ENCODE results near the gene TAS2R9. TPM values are rescaled to one million over a fixed set of nuclear protein-coding genes. Genes with fewer than 3 reads are reported as not detected.

TAS2R9 gene
- total and polyA plus RNA-seq, 9 donors = 0.22 TPM; not detected in 8

- H3K9me3 ChIP-seq = no peaks in the 10 kb centered on the region
- TF ChIP-seq EP300 (IDR thresholded peaks at IDR 0.05) (no peak), POLR2A (IDR thresholded peaks at IDR 0.05) (no peak)
- TF ChIP-seq, protein P1, sequence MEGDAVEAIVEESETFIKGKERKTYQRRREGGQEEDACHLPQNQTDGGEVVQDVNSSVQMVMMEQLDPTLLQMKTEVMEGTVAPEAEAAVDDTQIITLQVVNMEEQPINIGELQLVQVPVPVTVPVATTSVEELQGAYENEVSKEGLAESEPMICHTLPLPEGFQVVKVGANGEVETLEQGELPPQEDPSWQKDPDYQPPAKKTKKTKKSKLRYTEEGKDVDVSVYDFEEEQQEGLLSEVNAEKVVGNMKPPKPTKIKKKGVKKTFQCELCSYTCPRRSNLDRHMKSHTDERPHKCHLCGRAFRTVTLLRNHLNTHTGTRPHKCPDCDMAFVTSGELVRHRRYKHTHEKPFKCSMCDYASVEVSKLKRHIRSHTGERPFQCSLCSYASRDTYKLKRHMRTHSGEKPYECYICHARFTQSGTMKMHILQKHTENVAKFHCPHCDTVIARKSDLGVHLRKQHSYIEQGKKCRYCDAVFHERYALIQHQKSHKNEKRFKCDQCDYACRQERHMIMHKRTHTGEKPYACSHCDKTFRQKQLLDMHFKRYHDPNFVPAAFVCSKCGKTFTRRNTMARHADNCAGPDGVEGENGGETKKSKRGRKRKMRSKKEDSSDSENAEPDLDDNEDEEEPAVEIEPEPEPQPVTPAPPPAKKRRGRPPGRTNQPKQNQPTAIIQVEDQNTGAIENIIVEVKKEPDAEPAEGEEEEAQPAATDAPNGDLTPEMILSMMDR (IDR thresholded peaks at IDR 0.05) = no peak
- H3K27me3 ChIP-seq = no peaks in the 10 kb centered on the region
- intact Hi-C loops (cut with DNase I) = no loop called here
- WGBS, 3 donors = 95 to 97% (median 95%) methylated on average over 4 of the region's 4 CpGs
- H3K4me1 ChIP-seq (ENCODE audit: insufficient read depth) = no peaks in the 10 kb centered on the region
- no peak within 1 kb of the TSS for H3K4me3 ChIP-seq
- no peak for DNase-seq
- H3K27ac ChIP-seq = no peak within 1 kb of the TSS
- H3K36me3 ChIP-seq = no peaks in the 10 kb centered on the region
Measured at GRCh38 chr12:10849425-10849878, 39.5 kb upstream of the TAS2R9 start, which contains the start of gene PRR4. TSS of gene PRR4 (minus strand) at chr12:10849475. CDS start at chr12:10849437, 38 bp downstream.

GRCh38 chr12:10847744-10848143 lies 37.8 kb upstream of the TAS2R9 start:
- H3K27ac ChIP-seq = no peak overlapping the region
- no peaks in the 10 kb centered on the region for H3K4me1 ChIP-seq (ENCODE audit: insufficient read depth)
- H3K36me3 ChIP-seq = no peaks in the 10 kb centered on the region
- no peak overlapping the region for H3K4me3 ChIP-seq
- H3K9me3 ChIP-seq = no peaks in the 10 kb centered on the region
- TF ChIP-seq EP300 (IDR thresholded peaks at IDR 0.05) (no peak), POLR2A (IDR thresholded peaks at IDR 0.05) (no peak)
- TF ChIP-seq, protein P1 (IDR thresholded peaks at IDR 0.05) = no peak
- intact Hi-C loops (cut with DNase I) = no loop called here
- WGBS, 3 donors = 9 to 20% (median 13%) methylated on average over 2 of the region's 2 CpGs
- DNase-seq = no peak
- no peaks in the 10 kb centered on the region for H3K27me3 ChIP-seq

- intact Hi-C loops (cut with DNase I) = no loop called here
- Histone ChIP-seq H3K27me3 (no peaks in the 10 kb centered on the region), H3K36me3 (no peaks in the 10 kb centered on the region), H3K4me3 (no peak overlapping the region), H3K9me3 (no peaks in the 10 kb centered on the region), H3K4me1 (ENCODE audit: insufficient read depth) (no peaks in the 10 kb centered on the region), H3K27ac (no peak overlapping the region)
- no peak for DNase-seq
- TF ChIP-seq, protein P1 (IDR thresholded peaks at IDR 0.05) = no peak
- TF ChIP-seq POLR2A (IDR thresholded peaks at IDR 0.05) = no peak
- no peak for TF ChIP-seq EP300 (IDR thresholded peaks at IDR 0.05)
- 94 to 100% (median 97%) methylated on average over 2 of the region's 2 CpGs for WGBS, 3 donors
Measured at GRCh38 chr12:10842862-10843261, 32.9 kb upstream of the TAS2R9 start.

DNA sequence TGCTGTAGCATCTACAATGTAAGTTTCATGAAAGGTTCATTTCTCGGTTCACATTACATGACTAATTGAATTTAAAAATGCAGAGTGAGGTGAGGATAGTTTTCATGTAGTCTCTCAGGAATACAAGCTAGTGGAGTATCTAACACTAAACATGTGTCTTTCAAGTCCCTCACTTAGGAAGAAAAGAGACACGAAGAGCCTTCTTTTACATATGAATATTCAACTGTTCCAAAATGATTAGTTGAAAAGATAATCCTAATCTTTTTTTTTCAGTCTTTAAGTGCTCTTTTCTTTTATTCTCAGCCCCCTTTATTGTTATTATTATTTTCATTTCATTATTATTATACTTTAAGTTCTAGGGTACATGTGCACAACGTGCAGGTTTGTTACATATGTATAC lies 28.5 kb upstream of the TAS2R9 start:
- Histone ChIP-seq H3K4me3 (no peak overlapping the region), H3K27ac (no peak overlapping the region), H3K4me1 (ENCODE audit: insufficient read depth) (no peaks in the 10 kb centered on the region), H3K36me3 (no peaks in the 10 kb centered on the region), H3K27me3 (no peaks in the 10 kb centered on the region), H3K9me3 (no peaks in the 10 kb centered on the region)
- DNase-seq = no peak
- TF ChIP-seq EP300 (IDR thresholded peaks at IDR 0.05) = no peak
- TF ChIP-seq, protein P1 (IDR thresholded peaks at IDR 0.05) = no peak
- TF ChIP-seq POLR2A (IDR thresholded peaks at IDR 0.05) = no peak
- WGBS, 3 donors = 85 to 93% (median 87%) methylated on average over 3 of the region's 3 CpGs
- intact Hi-C loops (cut with DNase I) = no loop called here
